ENCODE data around the gene ADCYAP1R1. TPM values are rescaled to one million over a fixed set of nuclear protein-coding genes. Genes with fewer than 3 reads are reported as not detected.

Gene ADCYAP1R1
- total RNA-seq, 2 experiments from 2014 or later = not detected

GRCh38 chr7:31079824-31080511 lies 27.9 kb downstream of the ADCYAP1R1 start:
- H3K27ac ChIP-seq (ENCODE audit: low read depth, low read length, poor library complexity, severe bottlenecking) = no peak overlapping the region
- H3K79me2 ChIP-seq (ENCODE audit: insufficient read depth, low read depth, low read length) = no peaks in the 10 kb centered on the region
- BruUV-seq (replicated peaks) = no TSS peak
- no peak overlapping the region for H3K4me2 ChIP-seq (ENCODE audit: low read length)
- no peak for DNase-seq (ENCODE audit: low spot score)
- ChIA-PET CTCF (ENCODE audit: unreplicated experiment) (no interaction called here), POLR2A (no interaction called here)
- no peak overlapping the region for H2AFZ ChIP-seq (ENCODE audit: low read length)
- TF ChIP-seq CTCF (conservative IDR thresholded peaks at IDR 0.05; ENCODE audit: low read length) (no peak), EZH2phosphoT487 (IDR thresholded peaks at IDR 0.05; ENCODE audit: borderline replicate concordance, low read depth, low read length) (no peak)
- no peak overlapping the region for H3K4me3 ChIP-seq (ENCODE audit: low read depth, low read length, poor library complexity, severe bottlenecking)
- no peaks in the 10 kb centered on the region for H3K4me1 ChIP-seq (ENCODE audit: insufficient read depth, low read length, poor library complexity, severe bottlenecking)
- no peaks in the 10 kb centered on the region for H3K36me3 ChIP-seq (ENCODE audit: insufficient read depth, low read length)
- H4K20me1 ChIP-seq (ENCODE audit: insufficient read depth, low read length) = no peaks in the 10 kb centered on the region
- no peaks in the 10 kb centered on the region for H3K9me2 ChIP-seq (ENCODE audit: insufficient read depth, low read length)
- intact Hi-C loops (cut with micrococcal nuclease; ENCODE audit: unreplicated experiment) = no loop called here
- H3K9me3 ChIP-seq (ENCODE audit: low read length) = no peaks in the 10 kb centered on the region

- no peaks in the 10 kb centered on the region for H4K20me1 ChIP-seq (ENCODE audit: insufficient read depth, low read length)
- H2AFZ ChIP-seq (ENCODE audit: low read length) = no peak overlapping the region
- no peak for DNase-seq (ENCODE audit: low spot score)
- H3K36me3 ChIP-seq (ENCODE audit: insufficient read depth, low read length) = no peaks in the 10 kb centered on the region
- no peaks in the 10 kb centered on the region for H3K9me3 ChIP-seq (ENCODE audit: low read length)
- TF ChIP-seq CTCF (conservative IDR thresholded peaks at IDR 0.05; ENCODE audit: low read length) (no peak), EZH2phosphoT487 (IDR thresholded peaks at IDR 0.05; ENCODE audit: borderline replicate concordance, low read depth, low read length) (no peak)
- H3K79me2 ChIP-seq (ENCODE audit: insufficient read depth, low read depth, low read length) = no peaks in the 10 kb centered on the region
- no peak overlapping the region for H3K27ac ChIP-seq (ENCODE audit: low read depth, low read length, poor library complexity, severe bottlenecking)
- H3K4me2 ChIP-seq (ENCODE audit: low read length) = no peak overlapping the region
- ChIA-PET POLR2A (no interaction called here), CTCF (ENCODE audit: unreplicated experiment) (no interaction called here)
- intact Hi-C loops (cut with micrococcal nuclease; ENCODE audit: unreplicated experiment) = no loop called here
- H3K9me2 ChIP-seq (ENCODE audit: insufficient read depth, low read length) = no peaks in the 10 kb centered on the region
- no peaks in the 10 kb centered on the region for H3K4me1 ChIP-seq (ENCODE audit: insufficient read depth, low read length, poor library complexity, severe bottlenecking)
- no peak overlapping the region for H3K4me3 ChIP-seq (ENCODE audit: low read depth, low read length, poor library complexity, severe bottlenecking)
- no TSS peak for BruUV-seq (replicated peaks)
Measured at GRCh38 chr7:31080763-31081162, 28.7 kb downstream of the ADCYAP1R1 start.

GRCh38 chr7:31082017-31082416 lies 29.9 kb downstream of the ADCYAP1R1 start:
- Histone ChIP-seq H3K27ac (ENCODE audit: low read depth, low read length, poor library complexity, severe bottlenecking) (no peak overlapping the region), H3K4me3 (ENCODE audit: low read depth, low read length, poor library complexity, severe bottlenecking) (no peak overlapping the region), H3K4me2 (ENCODE audit: low read length) (no peak overlapping the region), H3K36me3 (ENCODE audit: insufficient read depth, low read length) (no peaks in the 10 kb centered on the region), H3K79me2 (ENCODE audit: insufficient read depth, low read depth, low read length) (no peaks in the 10 kb centered on the region), H3K9me2 (ENCODE audit: insufficient read depth, low read length) (no peaks in the 10 kb centered on the region), H2AFZ (ENCODE audit: low read length) (no peak overlapping the region), H3K9me3 (ENCODE audit: low read length) (no peaks in the 10 kb centered on the region), H3K4me1 (ENCODE audit: insufficient read depth, low read length, poor library complexity, severe bottlenecking) (no peaks in the 10 kb centered on the region), H4K20me1 (ENCODE audit: insufficient read depth, low read length) (no peaks in the 10 kb centered on the region)
- TF ChIP-seq CTCF (conservative IDR thresholded peaks at IDR 0.05; ENCODE audit: low read length) (no peak), EZH2phosphoT487 (IDR thresholded peaks at IDR 0.05; ENCODE audit: borderline replicate concordance, low read depth, low read length) (no peak)
- POLR2A ChIA-PET = no interaction called here
- intact Hi-C loops (cut with micrococcal nuclease; ENCODE audit: unreplicated experiment) = no loop called here
- CTCF ChIA-PET (ENCODE audit: unreplicated experiment) = no interaction called here
- DNase-seq (ENCODE audit: low spot score) = no peak
- BruUV-seq (replicated peaks) = no TSS peak

All from OCI-LY7 (cell line).